Measurements from ENCODE around the gene OR13G1.

Gene OR13G1

DNA sequence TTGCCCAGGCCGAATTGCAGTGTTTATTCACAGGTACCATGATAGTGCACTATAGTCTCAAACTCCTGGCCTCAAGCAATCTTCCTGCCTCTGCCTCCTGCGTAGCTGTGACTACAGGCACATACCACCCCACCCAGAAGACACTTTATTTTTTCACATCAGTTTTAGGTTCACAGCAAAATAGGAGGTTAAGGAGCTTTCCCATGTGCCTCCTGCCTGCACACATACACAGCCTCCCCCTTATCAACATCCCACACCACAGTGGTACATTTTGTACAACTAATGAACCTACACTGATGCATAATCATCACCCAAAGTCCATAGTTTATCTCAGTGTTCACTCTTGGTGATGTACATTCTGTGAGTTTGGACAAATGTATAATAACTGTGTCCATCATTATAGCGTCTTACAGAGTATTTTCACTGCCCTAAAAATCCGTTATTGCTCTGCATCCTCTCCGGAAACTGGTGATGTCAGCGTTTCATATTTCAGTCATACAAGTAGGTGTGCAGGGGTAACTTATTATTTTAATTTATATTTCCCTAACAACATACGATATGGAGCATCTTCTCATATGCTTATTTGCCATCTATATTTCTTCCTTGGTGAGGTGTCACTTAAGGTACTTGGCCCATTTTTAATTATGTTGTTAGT lies 23.2 kb downstream of the OR13G1 start:
- H3K4me3 ChIP-seq: no peak overlapping the region
- no peaks in the 10 kb centered on the region for H4K20me1 ChIP-seq
- H3K9ac ChIP-seq: no peak overlapping the region
- no peak for TF ChIP-seq Cebpa-rat (IDR thresholded peaks at IDR 0.05)
- no peaks in the 10 kb centered on the region for H3K27me3 ChIP-seq
- no peaks in the 10 kb centered on the region for H3K36me3 ChIP-seq
- no peak overlapping the region for H3K4me2 ChIP-seq
- no peaks in the 10 kb centered on the region for H3K4me1 ChIP-seq
- no peak overlapping the region for H3K27ac ChIP-seq
- H3K9me3 ChIP-seq (replicated peaks in 1 of 11): peaks cover 0 to 6% (median 0%) of the 10 kb centered on the region in 11 experiments; a peak in 3 of 22 replicates

DNA sequence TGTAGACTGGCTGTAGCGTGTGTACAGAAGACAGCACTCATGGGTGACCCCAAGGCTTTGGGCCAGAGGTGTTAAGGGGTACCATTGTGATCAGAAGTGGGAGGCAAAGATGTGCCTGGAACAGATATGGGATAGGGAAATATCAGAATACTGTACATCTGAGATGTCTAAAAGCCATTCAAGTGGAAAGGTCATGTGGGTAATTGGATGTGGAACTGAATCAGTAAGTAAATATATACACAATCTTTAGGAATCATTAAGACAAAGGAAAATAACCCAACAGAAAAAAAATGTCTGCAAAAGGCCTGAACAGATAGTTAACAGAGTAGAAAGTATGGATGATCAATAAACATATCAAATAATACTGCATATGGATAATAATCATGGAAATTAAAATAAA lies 26.5 kb downstream of the OR13G1 start:
- H3K27ac ChIP-seq: no peak overlapping the region
- H3K9ac ChIP-seq: no peak overlapping the region
- H3K4me2 ChIP-seq: no peak overlapping the region
- no peaks in the 10 kb centered on the region for H3K36me3 ChIP-seq
- H3K9me3 ChIP-seq (replicated peaks in 1 of 11): no peaks in the 10 kb centered on the region
- H4K20me1 ChIP-seq: no peaks in the 10 kb centered on the region
- no peak overlapping the region for H3K4me3 ChIP-seq
- H3K27me3 ChIP-seq: no peaks in the 10 kb centered on the region
- peaks cover 0 to 4% (median 3%) of the 10 kb centered on the region in 10 experiments; a peak in 11 of 20 replicates for H3K4me1 ChIP-seq
- no peak for TF ChIP-seq Cebpa-rat (IDR thresholded peaks at IDR 0.05)

DNA sequence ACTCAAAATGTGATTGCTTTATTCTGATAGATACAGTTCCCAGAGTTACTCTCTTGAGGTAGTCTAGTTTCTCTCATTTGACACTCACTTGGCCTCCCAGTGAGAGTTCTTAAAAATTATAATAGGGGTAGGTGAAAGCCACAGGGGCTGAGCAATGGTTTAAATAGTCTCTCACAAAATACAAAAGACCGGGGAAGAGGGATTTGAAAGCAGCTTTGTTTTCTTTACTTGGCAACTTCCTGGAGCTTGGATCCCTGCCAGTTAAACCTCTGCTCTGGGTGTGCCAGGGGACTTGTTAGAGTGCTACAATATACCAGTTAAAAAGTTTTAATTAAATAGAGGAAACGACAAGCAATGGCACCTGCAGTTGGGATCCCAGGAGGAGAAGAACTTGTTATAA lies 31.7 kb downstream of the OR13G1 start:
- no peak overlapping the region for H3K4me3 ChIP-seq
- H3K27me3 ChIP-seq: no peaks in the 10 kb centered on the region
- H4K20me1 ChIP-seq: no peaks in the 10 kb centered on the region
- TF ChIP-seq Cebpa-rat (IDR thresholded peaks at IDR 0.05): no peak
- no peaks in the 10 kb centered on the region for H3K9me3 ChIP-seq (replicated peaks in 1 of 11)
- H3K4me1 ChIP-seq: peaks cover 0 to 21% (median 9%) of the 10 kb centered on the region in 10 experiments; a peak in 13 of 20 replicates
- H3K27ac ChIP-seq: no peak overlapping the region; a peak in 1 of 22 replicates
- no peaks in the 10 kb centered on the region for H3K36me3 ChIP-seq
- H3K9ac ChIP-seq: no peak overlapping the region
- H3K4me2 ChIP-seq: peak overlapping the region in 10 of 11 experiments; percentile 0 to 49 (median 31); a peak in 13 of 22 replicates

DNA sequence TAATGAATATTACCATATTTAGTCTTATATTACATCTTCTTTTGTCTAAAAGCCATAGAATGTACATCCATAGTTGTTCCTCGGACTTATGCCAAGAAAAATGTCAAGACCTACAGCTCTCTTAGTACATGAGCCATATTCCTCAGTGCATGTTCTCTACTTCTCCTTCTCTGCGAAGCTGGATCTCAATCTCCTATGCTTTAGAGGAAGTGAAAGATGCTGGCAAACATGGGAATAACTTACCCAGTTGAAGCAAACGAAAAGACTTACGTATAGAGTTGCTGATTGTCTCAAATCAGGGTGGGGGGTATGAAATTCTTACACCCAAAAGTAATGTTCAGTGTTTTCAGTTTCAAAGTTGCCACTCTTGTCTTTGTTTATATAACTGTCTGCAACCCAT lies 32.7 kb downstream of the OR13G1 start:
- H3K4me3 ChIP-seq: no peak overlapping the region
- H3K27ac ChIP-seq: no peak overlapping the region
- H3K4me1 ChIP-seq: peaks cover 0 to 21% (median 9%) of the 10 kb centered on the region in 10 experiments; a peak in 13 of 20 replicates
- H3K36me3 ChIP-seq: no peaks in the 10 kb centered on the region
- TF ChIP-seq Cebpa-rat (IDR thresholded peaks at IDR 0.05): no peak
- H3K9ac ChIP-seq: no peak overlapping the region
- H3K9me3 ChIP-seq (replicated peaks in 1 of 11): no peaks in the 10 kb centered on the region
- H4K20me1 ChIP-seq: no peaks in the 10 kb centered on the region
- no peaks in the 10 kb centered on the region for H3K27me3 ChIP-seq
- H3K4me2 ChIP-seq: peak overlapping the region in 2 of 11 experiments; percentile 43; a peak in 2 of 22 replicates

DNA sequence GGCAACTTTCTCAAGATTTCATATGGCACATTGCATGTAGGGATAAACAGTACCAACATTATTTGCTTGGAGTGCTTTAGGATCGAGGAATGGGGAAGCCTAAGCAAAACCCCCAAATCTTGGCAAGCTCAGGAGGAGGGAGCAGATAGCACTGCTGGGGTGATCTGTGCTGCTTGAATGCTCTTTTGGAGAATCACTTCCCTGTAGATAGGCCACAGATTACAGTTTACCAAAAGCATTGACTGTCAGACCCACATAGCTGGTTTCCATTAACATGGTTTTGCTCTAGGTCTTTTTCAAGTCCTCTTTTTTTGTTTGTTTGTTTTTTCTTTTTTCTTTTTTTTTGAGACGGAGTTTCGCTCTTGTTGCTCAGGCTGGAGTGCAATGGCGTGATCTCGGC lies 36.8 kb downstream of the OR13G1 start:
- Histone ChIP-seq H3K27ac (no peak overlapping the region), H3K4me2 (no peak overlapping the region), H4K20me1 (no peaks in the 10 kb centered on the region), H3K4me1 (peaks cover 0 to 15% (median 3%) of the 10 kb centered on the region in 10 experiments; a peak in 13 of 20 replicates), H3K27me3 (no peaks in the 10 kb centered on the region), H3K4me3 (no peak overlapping the region), H3K36me3 (no peaks in the 10 kb centered on the region), H3K9me3 (replicated peaks in 1 of 11) (peaks cover 8 to 21% (median 13%) of the 10 kb centered on the region in 11 experiments), H3K9ac (no peak overlapping the region)
- no peak for TF ChIP-seq Cebpa-rat (IDR thresholded peaks at IDR 0.05)

DNA sequence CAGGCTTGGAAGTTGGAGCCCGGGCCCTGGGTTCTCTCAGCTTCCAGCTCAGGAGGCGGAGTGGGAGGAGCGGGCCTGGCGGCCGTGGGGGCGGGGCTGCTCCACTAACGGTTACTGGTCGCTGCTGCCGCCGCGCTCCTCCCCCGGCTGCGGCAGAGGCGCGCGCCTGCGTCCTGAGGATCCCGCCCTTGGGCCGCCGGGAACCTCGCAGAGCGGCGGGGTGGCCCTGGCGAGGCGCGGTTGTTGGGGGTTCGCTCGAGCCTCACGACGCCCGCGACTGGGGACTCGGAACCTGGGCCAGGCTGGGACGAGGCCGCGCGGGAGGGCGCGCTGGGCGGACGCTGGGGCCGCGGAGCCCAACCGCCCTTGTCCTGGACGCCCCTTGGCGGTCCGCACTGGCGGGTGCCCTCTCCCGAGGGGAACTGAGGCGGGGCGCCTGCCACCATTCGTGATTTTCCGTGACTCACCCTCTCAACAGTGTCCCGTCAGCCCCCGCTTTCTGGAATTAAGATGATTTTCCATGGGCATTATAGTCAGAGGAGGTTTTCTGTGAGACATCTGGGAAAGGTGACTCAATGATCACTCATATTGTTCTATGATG lies 40.1 kb downstream of the OR13G1 start:
- Histone ChIP-seq H3K9me3 (replicated peaks in 1 of 11) (peaks cover 8 to 21% (median 13%) of the 10 kb centered on the region in 11 experiments), H3K36me3 (no peaks in the 10 kb centered on the region), H3K27ac (no peak overlapping the region), H3K4me2 (no peak overlapping the region), H4K20me1 (no peaks in the 10 kb centered on the region), H3K27me3 (no peaks in the 10 kb centered on the region), H3K4me3 (no peak overlapping the region), H3K9ac (no peak overlapping the region), H3K4me1 (peaks cover 0 to 3% (median 0%) of the 10 kb centered on the region in 10 experiments; a peak in 1 of 20 replicates)
- no peak for TF ChIP-seq Cebpa-rat (IDR thresholded peaks at IDR 0.05)

DNA sequence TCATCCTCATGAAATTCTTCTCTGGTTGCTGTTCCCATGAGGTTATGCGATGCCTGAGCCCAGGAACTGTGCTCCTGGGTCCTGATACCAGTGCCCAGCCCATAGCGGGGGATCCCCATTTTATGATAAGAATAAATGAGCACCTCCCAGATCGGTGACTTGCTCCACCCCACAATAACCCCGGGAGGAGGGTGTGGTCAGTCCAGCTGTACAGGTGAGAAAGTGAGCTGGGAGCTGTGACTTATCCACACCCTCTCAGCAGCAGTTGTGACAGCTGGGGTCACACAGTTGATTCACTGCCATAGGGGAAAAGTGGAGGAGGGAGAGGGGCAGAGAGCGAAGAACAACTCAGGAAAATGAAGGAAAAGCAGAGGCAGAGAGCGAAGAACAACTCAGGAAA lies 40.8 kb downstream of the OR13G1 start:
- Histone ChIP-seq H3K9me3 (replicated peaks in 1 of 11) (peaks cover 8 to 21% (median 13%) of the 10 kb centered on the region in 11 experiments), H3K4me1 (peaks cover 0 to 3% (median 0%) of the 10 kb centered on the region in 10 experiments; a peak in 1 of 20 replicates), H3K27me3 (no peaks in the 10 kb centered on the region), H3K36me3 (no peaks in the 10 kb centered on the region), H3K27ac (no peak overlapping the region), H3K4me2 (no peak overlapping the region), H3K9ac (no peak overlapping the region), H4K20me1 (no peaks in the 10 kb centered on the region), H3K4me3 (no peak overlapping the region)
- TF ChIP-seq Cebpa-rat (IDR thresholded peaks at IDR 0.05): no peak

DNA sequence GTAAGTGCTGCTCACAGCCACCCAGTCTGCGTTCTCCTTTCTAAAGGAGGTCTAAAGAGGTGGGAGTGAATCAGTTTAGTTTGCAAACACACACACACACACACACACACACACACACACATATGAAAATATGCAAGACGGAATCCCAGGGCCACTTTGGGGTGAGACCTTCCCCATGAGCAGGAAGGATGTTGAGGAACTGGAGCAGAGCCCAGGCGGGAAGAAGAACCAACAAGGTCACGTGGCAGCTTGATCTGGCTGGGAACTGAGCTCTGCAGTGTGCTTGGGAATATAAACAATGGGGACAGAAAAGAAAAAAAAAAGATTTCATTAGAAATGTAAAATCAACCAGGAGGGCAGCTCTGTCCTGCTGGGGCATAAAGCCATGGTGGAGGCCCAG lies 41.5 kb downstream of the OR13G1 start:
- H3K27me3 ChIP-seq: no peaks in the 10 kb centered on the region
- no peaks in the 10 kb centered on the region for H4K20me1 ChIP-seq
- no peak for TF ChIP-seq Cebpa-rat (IDR thresholded peaks at IDR 0.05)
- peaks cover 0 to 3% (median 0%) of the 10 kb centered on the region in 10 experiments; a peak in 1 of 20 replicates for H3K4me1 ChIP-seq
- no peak overlapping the region for H3K4me2 ChIP-seq
- H3K9me3 ChIP-seq (replicated peaks in 1 of 11): peaks cover 8 to 21% (median 13%) of the 10 kb centered on the region in 11 experiments
- H3K36me3 ChIP-seq: no peaks in the 10 kb centered on the region
- H3K4me3 ChIP-seq: no peak overlapping the region
- no peak overlapping the region for H3K9ac ChIP-seq
- no peak overlapping the region for H3K27ac ChIP-seq

DNA sequence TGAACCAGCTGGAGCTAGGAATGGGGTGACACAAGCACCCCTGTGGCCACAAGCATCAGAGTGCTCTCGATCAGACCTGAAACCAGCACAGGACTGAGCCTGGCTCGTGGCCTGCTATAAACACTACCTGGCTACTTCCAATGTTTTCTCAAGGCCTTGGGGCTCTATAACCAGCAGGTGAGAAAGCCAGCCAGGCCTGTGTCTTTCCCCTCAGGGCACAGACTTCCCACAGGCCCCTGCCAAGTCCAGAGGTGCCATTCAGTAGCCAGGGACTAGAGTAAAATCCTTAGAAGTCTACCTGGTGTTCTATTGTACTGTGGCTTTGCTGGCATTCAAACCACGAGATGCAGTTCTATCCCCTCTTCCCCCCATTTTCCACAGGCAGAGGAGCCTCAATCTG lies 51.6 kb downstream of the OR13G1 start:
- peaks cover 0 to 10% (median 0%) of the 10 kb centered on the region in 11 experiments; a peak in 4 of 22 replicates for H3K9me3 ChIP-seq (replicated peaks in 1 of 11)
- H3K4me3 ChIP-seq: no peak overlapping the region
- H3K4me1 ChIP-seq: no peaks in the 10 kb centered on the region
- H3K27me3 ChIP-seq: no peaks in the 10 kb centered on the region
- H4K20me1 ChIP-seq: no peaks in the 10 kb centered on the region
- H3K9ac ChIP-seq: no peak overlapping the region
- H3K27ac ChIP-seq: no peak overlapping the region
- no peaks in the 10 kb centered on the region for H3K36me3 ChIP-seq
- no peak overlapping the region for H3K4me2 ChIP-seq
- TF ChIP-seq Cebpa-rat (IDR thresholded peaks at IDR 0.05): no peak
